CD14-positive monocyte (primary cell): Measurements from ENCODE around the gene KIF3A. TPM values are rescaled to one million over a fixed set of nuclear protein-coding genes. Genes with fewer than 3 reads are reported as not detected.

Experiments used
- DNase-seq, 3 donors: peaks; one replicate each; pipeline ENCODE4 v3.0.0-alpha.2; 2011 to 2022
- H2AFZ ChIP-seq: 2 replicates; pipeline ENCODE4 v1.6.0; 2012; ENCODE audit warnings: mild to moderate bottlenecking, low read depth, low read length, inconsistent platforms; ENCODE audit not compliant: insufficient read depth, poor library complexity, severe bottlenecking
- H3K27ac ChIP-seq, 2 donors: 1 replicate in 1 of 2; 2 replicates in 1 of 2; pipeline ENCODE4 v1.5.1; 2012 to 2013; ENCODE audit warnings: low read length in 2 of 2, control low read depth in 1 of 2, inconsistent platforms in 1 of 2, low read depth in 1 of 2, mild to moderate bottlenecking in 1 of 2
- H3K27me3 ChIP-seq, 2 donors: one replicate each; pipeline versions ENCODE4 v1.6.0 to v1.6.1; 2011 to 2013; ENCODE audit warnings: low read length in 2 of 2; ENCODE audit not compliant: control insufficient read depth in 2 of 2, insufficient read depth in 2 of 2
- H3K36me3 ChIP-seq, 2 donors: replicated peaks in 1 of 2; 1 replicate in 1 of 2; 2 replicates in 1 of 2; pipeline versions ENCODE4 v1.5.1 to v1.6.1; 2012 to 2013; ENCODE audit warnings: low read length in 2 of 2, control low read depth in 1 of 2, inconsistent platforms in 1 of 2, mild to moderate bottlenecking in 1 of 2; ENCODE audit not compliant: insufficient read depth in 2 of 2, control insufficient read depth in 1 of 2
- H3K4me1 ChIP-seq, 2 donors: 1 replicate in 1 of 2; 2 replicates in 1 of 2; pipeline versions ENCODE4 v1.5.1 to v1.6.1; 2012 to 2013; ENCODE audit warnings: low read length in 2 of 2, control low read depth in 1 of 2, inconsistent platforms in 1 of 2, mild to moderate bottlenecking in 1 of 2, moderate library complexity in 1 of 2; ENCODE audit not compliant: insufficient read depth in 2 of 2, control insufficient read depth in 1 of 2
- H3K4me2 ChIP-seq: replicated peaks from 2 replicates; pipeline ENCODE3; 2012; ENCODE audit warnings: low read length, moderate library complexity, mild to moderate bottlenecking; ENCODE audit not compliant: poor library complexity, severe bottlenecking; ENCODE audit errors: extremely low read depth
- H3K4me3 ChIP-seq, 3 experiments: fragments of 200-600 bp in 1 of 3; sonication (generic) in 1 of 3; replicated peaks in 1 of 3; 1 replicate in 2 of 3; 2 replicates in 1 of 3; pipeline ENCODE4 v1.5.1; 2011 to 2013; ENCODE audit warnings: low read length in 3 of 3, mild to moderate bottlenecking in 3 of 3, control low read depth in 2 of 3, low read depth in 2 of 3, inconsistent platforms in 1 of 3, moderate library complexity in 1 of 3
- H3K79me2 ChIP-seq: 2 replicates; pipeline ENCODE4 v1.6.0; 2012; ENCODE audit warnings: mild to moderate bottlenecking, control low read depth, inconsistent platforms, low read length, moderate library complexity; ENCODE audit not compliant: insufficient read depth
- H3K9ac ChIP-seq: 2 replicates; pipeline ENCODE4 v1.6.0; 2017; ENCODE audit warnings: low read length, mild to moderate bottlenecking; ENCODE audit not compliant: insufficient read depth, poor library complexity, severe bottlenecking
- H3K9me3 ChIP-seq, 2 donors: replicated peaks in 1 of 2; 1 replicate in 1 of 2; 2 replicates in 1 of 2; pipeline versions ENCODE4 v1.5.1 to v1.6.1; 2012 to 2013; ENCODE audit warnings: low read length in 2 of 2, control low read depth in 1 of 2; ENCODE audit not compliant: control insufficient read depth in 1 of 2, insufficient read depth in 1 of 2
- H4K20me1 ChIP-seq: 2 replicates; pipeline ENCODE4 v1.6.0; 2012; ENCODE audit warnings: mild to moderate bottlenecking, low read length, control low read depth, moderate library complexity; ENCODE audit not compliant: insufficient read depth
- H3K27ac Mint-ChIP-seq, 7 donors: one replicate each; pipeline ENCODE4 v1.8.0; 2020; ENCODE audit warnings: mild to moderate bottlenecking in 7 of 7, mixed read lengths in 7 of 7, moderate library complexity in 6 of 7, inconsistent platforms in 2 of 7
- H3K27me3 Mint-ChIP-seq, 3 donors: one replicate each; pipeline ENCODE4 v1.8.0; 2021 to 2022; ENCODE audit warnings: low read depth in 3 of 3, mild to moderate bottlenecking in 3 of 3, mixed read lengths in 3 of 3, moderate library complexity in 3 of 3, inconsistent platforms in 1 of 3
- H3K36me3 Mint-ChIP-seq, 2 donors: one replicate each; pipeline ENCODE4 v1.8.0; 2020; ENCODE audit warnings: mixed read lengths in 2 of 2, inconsistent platforms in 1 of 2, mild to moderate bottlenecking in 1 of 2
- H3K4me1 Mint-ChIP-seq: one replicate; pipeline ENCODE4 v1.8.0; 2020; ENCODE audit warnings: mild to moderate bottlenecking, mixed read lengths
- H3K4me3 Mint-ChIP-seq, 2 donors: one replicate each; pipeline ENCODE4 v1.8.0; 2020; ENCODE audit warnings: mild to moderate bottlenecking in 2 of 2, mixed read lengths in 2 of 2, moderate library complexity in 1 of 2
- H3K9me3 Mint-ChIP-seq, 7 donors: one replicate each; pipeline ENCODE4 v1.8.0; 2020 to 2022; ENCODE audit warnings: mixed read lengths in 7 of 7, mild to moderate bottlenecking in 6 of 7, moderate library complexity in 6 of 7, inconsistent platforms in 2 of 7
- WGBS: methylation state at CpG from one replicate; pipeline ENCODE4 v1.1.5; 2013; ENCODE audit warnings: missing lambda C conversion rate; ENCODE audit not compliant: insufficient coverage; 5-methylcytosine and 5-hydroxymethylcytosine counted together
- intact Hi-C, 2 donors: fragments of 100-400 bp; cut with micrococcal nuclease; formaldehyde crosslinking; loops; one replicate each; pipeline versions ENCODE4 v1.15.0 to v1.15.1; 2023
- polyA plus RNA-seq, 3 donors: library from polyadenylated mRNA; depleted of rRNA in 1 of 3; unstranded in 2 of 3; stranded (reverse) in 1 of 3; fragments of 300-500 nt in 2 of 3; fragments of >200 nt in 1 of 3; fragmentation: Illumina TruSeq in 2 of 3; gene quantifications; 1 replicate in 2 of 3; 2 replicates in 1 of 3; pipeline ENCODE4 v1.2.3, GENCODE V29; 2012 to 2021
- TF ChIP-seq, protein P1 (sequence below): fragments of 200-600 bp; IDR thresholded peaks from one replicate; pipeline ENCODE4 v1.8.0; 2022; ENCODE audit warnings: antibody characterized with exemption, mild to moderate bottlenecking

KIF3A gene
- polyA plus RNA-seq, 3 donors: 0.68 to 1.3 (median 1.2) TPM

DNA sequence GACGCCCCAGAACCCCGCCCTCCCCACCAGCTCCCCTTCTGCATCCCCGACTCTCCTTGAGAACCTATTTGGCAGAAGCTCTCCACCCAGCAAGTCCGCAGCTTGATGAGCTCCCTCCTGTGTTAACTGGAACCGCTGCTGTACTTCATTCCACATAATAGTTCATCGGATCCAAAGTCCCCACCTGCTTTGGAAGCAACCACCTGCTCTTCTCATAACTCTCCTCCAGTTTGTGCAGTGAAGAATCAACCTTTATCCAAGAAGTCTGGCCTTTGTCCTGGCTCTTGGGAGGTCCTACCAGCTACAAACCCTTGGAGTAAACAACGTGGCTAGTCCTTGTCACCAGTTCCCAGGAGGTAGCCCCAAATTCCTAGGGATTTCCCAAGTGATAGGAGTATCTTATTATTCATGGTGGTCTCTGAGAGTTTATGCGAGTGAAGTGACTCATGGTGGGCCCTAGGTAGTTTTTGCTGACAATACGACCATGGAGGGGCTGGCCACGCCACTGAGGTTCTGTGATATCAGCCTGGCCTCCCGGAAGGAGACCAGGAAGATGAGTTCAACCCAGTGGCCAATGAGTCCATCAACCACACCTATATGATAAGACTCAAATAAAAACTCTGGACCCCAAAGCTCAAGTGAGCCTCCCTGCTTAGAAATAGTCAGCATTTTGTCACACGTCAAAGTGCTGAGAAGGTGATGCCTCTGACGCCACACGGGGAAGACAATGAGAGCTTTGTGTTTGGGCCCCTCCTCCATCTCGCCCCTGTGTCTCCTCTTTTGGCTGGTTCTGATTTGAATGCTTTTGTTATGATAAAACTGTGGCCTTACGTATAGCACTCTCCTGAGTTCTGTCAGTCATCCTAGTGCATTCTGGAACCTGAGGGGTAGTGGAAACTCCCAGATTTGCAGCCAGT is 67.1 kb downstream of the KIF3A start:
- H3K36me3 ChIP-seq: no peaks in the 10 kb centered on the region
- H3K4me3 ChIP-seq: no peak overlapping the region
- H3K27ac Mint-ChIP-seq: no peak overlapping the region
- no peak overlapping the region for H3K27ac ChIP-seq
- no peak overlapping the region for H3K9ac ChIP-seq
- no peaks in the 10 kb centered on the region for H3K9me3 ChIP-seq
- no peaks in the 10 kb centered on the region for H3K27me3 ChIP-seq
- H3K4me3 Mint-ChIP-seq: no peak overlapping the region
- DNase-seq: no peak
- intact Hi-C loops: no loop called here
- H2AFZ ChIP-seq: no peak overlapping the region
- H3K4me1 ChIP-seq: no peaks in the 10 kb centered on the region
- 95% methylated on average over 13 of the region's 16 CpGs for WGBS
- no peaks in the 10 kb centered on the region for H3K4me1 Mint-ChIP-seq
- TF ChIP-seq, protein P1, sequence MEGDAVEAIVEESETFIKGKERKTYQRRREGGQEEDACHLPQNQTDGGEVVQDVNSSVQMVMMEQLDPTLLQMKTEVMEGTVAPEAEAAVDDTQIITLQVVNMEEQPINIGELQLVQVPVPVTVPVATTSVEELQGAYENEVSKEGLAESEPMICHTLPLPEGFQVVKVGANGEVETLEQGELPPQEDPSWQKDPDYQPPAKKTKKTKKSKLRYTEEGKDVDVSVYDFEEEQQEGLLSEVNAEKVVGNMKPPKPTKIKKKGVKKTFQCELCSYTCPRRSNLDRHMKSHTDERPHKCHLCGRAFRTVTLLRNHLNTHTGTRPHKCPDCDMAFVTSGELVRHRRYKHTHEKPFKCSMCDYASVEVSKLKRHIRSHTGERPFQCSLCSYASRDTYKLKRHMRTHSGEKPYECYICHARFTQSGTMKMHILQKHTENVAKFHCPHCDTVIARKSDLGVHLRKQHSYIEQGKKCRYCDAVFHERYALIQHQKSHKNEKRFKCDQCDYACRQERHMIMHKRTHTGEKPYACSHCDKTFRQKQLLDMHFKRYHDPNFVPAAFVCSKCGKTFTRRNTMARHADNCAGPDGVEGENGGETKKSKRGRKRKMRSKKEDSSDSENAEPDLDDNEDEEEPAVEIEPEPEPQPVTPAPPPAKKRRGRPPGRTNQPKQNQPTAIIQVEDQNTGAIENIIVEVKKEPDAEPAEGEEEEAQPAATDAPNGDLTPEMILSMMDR: no peak
- H3K27me3 Mint-ChIP-seq: peaks cover 2 to 6% (median 3%) of the 10 kb centered on the region in 3 donors
- no peaks in the 10 kb centered on the region for H3K36me3 Mint-ChIP-seq
- no peaks in the 10 kb centered on the region for H3K79me2 ChIP-seq
- H3K4me2 ChIP-seq: no peak overlapping the region
- H4K20me1 ChIP-seq: no peaks in the 10 kb centered on the region
- peaks cover 0 to 3% (median 0%) of the 10 kb centered on the region in 7 donors for H3K9me3 Mint-ChIP-seq

DNA sequence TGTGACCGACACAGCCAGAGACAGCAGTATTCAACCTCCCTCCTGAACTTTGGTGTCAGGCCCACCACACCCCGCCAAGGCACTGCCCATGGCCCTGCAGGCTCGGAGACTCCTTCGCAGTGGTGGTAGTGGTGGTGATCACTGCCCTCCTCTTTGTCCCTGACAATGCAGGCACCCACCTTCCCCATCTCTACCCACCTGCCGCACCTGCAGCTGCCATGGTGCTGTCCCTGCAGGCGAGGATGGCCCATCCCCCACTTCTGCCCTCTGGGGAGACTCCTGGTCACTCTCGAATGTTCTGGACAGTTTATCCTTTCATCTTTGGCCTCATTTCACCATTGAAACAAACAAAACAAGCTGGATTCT is 67.9 kb downstream of the KIF3A start:
- H3K79me2 ChIP-seq: no peaks in the 10 kb centered on the region
- Mint-ChIP-seq H3K9me3 (peaks cover 0 to 3% (median 0%) of the 10 kb centered on the region in 7 donors), H3K4me1 (no peaks in the 10 kb centered on the region), H3K4me3 (no peak overlapping the region), H3K27me3 (peaks cover 2 to 6% (median 3%) of the 10 kb centered on the region in 3 donors), H3K27ac (no peak overlapping the region), H3K36me3 (no peaks in the 10 kb centered on the region)
- no peak overlapping the region for H2AFZ ChIP-seq
- H3K27ac ChIP-seq: no peak overlapping the region
- no peaks in the 10 kb centered on the region for H3K4me1 ChIP-seq
- intact Hi-C loops: no loop called here
- TF ChIP-seq, protein P1: no peak
- no peak for DNase-seq
- no peak overlapping the region for H3K9ac ChIP-seq
- H4K20me1 ChIP-seq: no peaks in the 10 kb centered on the region
- H3K4me2 ChIP-seq: no peak overlapping the region
- no peak overlapping the region for H3K4me3 ChIP-seq
- no peaks in the 10 kb centered on the region for H3K36me3 ChIP-seq
- no peaks in the 10 kb centered on the region for H3K9me3 ChIP-seq
- 93% methylated on average over 3 of the region's 7 CpGs for WGBS
- H3K27me3 ChIP-seq: no peaks in the 10 kb centered on the region
